ENCODE measurements around the gene MANF. TPM values are rescaled to one million over a fixed set of nuclear protein-coding genes. Genes with fewer than 3 reads are reported as not detected.
"Not testable (repeated sequence)": the region's sequence is repeated elsewhere in the genome, so short reads cannot be mapped to it uniquely, and the experiment has no call there.

The MANF gene
- 54.3 TPM for polyA plus RNA-seq (ENCODE audit: insufficient read length)

- DNase-seq (ENCODE audit: low read depth): peak; percentile 94
These were observed at the start of gene MANF for GRCh38 chr3:51384726-51385473. MANF (plus strand) TSS chr3:51385291; CDS start chr3:51385343, 52 bp downstream.

DNA sequence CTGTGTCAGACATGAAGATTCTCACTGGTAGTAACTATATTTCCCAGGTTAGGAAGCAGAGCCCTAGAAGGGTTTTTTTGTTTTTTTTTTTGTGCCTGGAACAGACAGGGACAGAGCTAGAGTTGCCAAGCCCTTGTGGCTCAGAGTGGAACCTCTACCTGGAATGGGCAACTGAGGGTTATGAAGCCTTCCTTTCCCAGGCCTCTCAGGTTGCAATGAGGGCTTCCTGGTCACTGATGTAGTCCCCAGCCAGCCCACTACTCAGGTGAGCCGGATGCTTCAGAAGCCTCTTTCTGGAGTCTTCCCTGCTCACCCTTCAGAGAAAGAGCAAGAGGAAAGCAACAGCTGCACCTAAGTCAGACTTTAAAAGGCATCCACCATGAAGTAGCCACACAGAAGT lies 48.8 kb upstream of the MANF start:
- DNase-seq (ENCODE audit: low read depth): no peak

GRCh38 chr3:51337666-51338065 lies 47.4 kb upstream of the MANF start:
- DNase-seq (ENCODE audit: low read depth): no peak

GRCh38 chr3:51338632-51339031 lies 46.5 kb upstream of the MANF start:
- no peak for DNase-seq (ENCODE audit: low read depth)

GRCh38 chr3:51340013-51340829 lies 44.9 kb upstream of the MANF start:
- DNase-seq (ENCODE audit: low read depth): no peak

- DNase-seq (ENCODE audit: low read depth): no peak
These were observed 44.0 kb upstream of the MANF start for GRCh38 chr3:51340989-51341636.

DNA sequence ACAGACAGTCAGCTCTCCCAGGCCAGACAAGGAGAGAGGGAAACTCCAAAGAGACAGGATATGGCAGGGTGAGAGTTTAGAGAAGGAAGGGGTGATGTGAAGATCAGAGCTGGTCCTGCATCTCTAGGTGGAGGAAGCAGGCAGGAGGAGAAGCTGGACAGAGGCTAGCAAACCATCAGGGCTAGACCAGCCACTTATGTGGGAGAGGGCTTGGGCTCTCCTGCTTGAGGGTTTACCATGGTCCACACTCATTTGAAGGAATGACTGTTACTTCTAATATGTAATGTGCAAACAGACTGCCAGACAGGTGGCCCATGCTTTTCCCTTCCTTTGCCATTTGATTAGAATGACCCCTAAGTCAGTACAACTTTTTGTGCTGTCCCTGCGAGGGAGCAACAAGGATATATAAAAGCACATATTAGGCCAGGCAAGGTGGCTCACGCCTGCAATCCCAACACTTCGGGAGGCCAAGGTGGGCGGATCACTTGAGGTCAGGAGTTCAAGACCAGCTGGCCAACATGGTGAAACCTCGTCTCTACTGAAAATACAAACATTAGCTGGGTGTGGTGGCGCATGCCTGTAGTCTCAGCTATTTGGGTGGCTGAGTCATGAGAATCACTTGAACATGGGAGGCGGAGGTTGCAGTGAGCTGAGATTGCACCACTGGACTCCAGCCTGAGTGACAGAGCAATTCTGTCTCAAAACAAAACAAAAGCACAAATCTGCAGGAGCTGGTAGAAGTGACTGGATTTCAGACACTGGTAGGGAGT lies 41.0 kb upstream of the MANF start:
- DNase-seq (ENCODE audit: low read depth): no peak

DNA sequence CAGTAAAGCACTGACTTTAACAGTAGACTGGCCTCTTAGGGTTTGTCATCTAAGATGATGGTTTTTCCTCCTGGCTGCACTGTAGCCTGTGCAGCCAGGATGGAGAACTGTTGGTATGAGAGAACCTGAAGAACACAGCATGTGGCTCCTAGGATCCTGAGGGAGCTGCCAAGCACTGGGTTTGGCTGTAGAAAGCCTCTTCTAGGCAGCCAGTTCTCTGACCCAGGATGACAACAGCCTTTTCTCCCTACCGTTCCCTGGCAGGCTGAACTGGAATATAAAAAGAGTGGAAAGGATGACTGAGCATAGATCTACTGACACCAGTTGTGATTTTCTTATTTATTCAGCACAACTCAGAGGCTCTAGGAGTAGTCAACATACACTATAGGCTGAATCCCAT lies 34.3 kb upstream of the MANF start:
- DNase-seq (ENCODE audit: low read depth): no peak

DNA sequence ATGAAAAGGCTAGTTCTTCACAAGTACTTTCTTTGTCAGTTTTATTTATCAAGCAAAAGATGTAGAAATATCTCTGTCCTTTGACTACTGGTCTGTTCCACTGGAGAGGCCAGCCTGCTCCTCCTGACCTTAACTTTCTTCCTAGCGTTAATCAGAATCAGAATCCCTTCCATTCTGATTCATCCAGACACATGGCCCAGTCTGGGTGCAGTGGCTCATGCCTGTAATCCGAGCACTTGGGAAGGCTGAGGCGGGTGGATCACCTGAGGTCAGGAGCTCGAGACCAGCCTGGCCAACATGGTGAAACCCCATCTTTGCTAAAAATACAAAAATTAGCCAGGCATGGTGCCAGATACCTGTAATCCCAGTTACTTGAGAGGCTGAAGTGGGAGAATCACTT lies 32.0 kb upstream of the MANF start:
- no peak for DNase-seq (ENCODE audit: low read depth)

DNA sequence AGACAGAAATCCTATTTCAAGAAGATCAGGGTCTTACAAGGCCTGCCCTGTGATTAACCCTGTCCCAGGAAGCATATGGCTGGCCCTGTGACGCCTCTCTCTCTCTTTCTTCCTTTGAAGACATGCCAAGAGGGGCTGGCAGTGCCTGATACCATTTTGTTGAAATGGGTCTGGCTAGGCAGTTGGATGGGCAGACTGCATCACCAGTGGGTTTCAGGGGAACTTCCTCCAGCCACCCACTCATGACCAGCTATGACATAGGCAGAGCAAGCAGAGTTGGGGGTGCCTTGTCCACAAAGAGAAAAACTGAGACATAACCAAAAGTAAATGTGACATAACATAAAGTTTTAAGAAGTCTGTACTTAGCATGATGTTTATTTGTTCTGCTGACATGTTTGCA lies 31.4 kb upstream of the MANF start:
- no peak for DNase-seq (ENCODE audit: low read depth)

DNA sequence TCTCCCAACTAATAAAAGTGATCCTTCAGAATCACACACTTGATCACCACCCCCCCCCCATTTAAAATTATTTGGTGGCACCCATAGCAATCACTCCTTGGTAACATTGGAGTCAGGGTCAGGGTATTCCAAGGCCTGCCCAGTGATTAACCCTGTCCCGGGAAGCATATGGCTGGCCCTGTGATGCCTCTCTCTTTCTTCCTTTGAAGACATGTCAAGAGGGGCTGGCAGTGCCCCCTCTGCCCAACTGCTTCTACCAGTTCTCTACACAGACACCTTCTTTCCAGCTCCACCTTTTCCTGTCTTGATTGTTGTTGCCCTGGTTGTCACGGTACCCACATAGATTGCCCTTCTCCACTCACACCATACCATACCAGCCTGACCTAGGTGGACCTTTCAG lies 30.9 kb upstream of the MANF start:
- DNase-seq (ENCODE audit: low read depth): no peak

DNA sequence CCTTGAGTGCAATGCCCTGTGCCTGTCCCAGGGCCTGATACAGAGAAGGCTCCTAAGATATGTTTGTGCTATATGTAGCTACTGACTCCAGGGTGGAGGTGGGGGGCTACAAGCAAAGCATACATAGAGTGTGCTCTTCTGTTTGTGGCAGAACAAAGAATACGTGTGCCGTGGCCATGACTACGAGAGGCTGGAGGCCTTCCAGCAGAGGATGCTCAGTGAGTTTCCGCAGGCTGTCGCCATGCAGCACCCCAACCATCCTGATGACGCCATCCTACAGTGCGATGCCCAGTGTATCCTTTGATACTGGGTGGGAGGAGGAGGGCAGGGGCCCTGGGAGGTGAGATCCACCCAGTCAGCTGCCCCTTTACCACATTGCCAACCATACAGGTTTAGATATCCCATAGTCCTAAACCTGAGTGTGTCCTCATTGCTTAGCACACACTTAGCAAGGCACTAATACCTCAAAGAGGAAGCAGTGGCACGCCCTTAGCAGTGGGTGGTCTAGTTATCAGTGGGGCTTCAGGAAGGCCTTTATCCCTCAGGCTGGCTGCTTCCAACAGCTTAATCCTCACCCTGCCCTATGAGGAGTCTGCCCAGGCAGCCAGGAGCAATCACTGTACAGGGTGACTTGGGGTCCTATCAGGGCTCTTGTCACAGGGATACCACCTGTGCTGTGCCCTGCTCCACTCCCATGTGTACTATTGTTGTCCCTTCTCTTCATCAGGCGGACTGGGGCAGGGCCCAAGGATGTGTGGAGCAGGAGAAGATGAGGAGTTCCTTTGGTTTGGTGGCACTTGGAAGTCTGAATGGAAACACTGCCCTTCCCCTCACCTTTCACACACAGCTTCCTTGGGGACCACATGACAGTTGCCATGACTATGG lies 30.1 kb upstream of the MANF start:
- no peak for DNase-seq (ENCODE audit: low read depth)

DNA sequence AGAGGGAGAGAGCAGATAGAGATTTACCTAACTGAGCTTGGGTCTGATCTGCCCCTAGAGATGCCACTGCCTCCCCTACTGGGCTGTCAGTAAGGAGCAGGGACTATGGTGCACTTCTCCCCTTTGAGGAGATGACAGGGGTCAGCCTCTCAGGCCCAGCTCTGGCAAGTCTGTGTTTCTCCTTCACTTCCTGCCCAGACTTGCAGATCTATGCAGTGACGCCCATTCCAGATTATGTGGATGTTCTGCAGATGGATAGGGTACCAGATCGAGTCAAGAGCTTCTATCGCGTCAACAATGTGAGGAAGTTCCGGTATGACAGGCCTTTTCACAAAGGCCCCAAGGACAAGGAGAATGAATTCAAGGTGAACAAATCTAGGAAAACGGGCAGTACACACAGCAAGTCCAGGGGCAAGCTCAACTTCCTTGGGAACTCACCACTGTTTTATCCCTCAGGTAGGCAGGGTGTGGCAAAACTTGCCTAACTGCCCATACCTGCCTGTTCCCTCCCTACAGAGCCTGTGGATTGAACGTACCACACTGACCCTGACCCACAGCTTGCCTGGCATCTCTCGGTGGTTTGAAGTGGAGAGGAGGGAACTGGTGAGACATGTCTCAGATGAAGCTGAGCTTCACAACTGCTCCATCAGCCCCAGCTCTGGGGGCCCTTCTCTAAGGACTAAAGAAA lies 29.1 kb upstream of the MANF start:
- no peak for DNase-seq (ENCODE audit: low read depth)

- DNase-seq (ENCODE audit: low read depth): no peak
These were observed 27.2 kb upstream of the MANF start for GRCh38 chr3:51357856-51358255.

DNA sequence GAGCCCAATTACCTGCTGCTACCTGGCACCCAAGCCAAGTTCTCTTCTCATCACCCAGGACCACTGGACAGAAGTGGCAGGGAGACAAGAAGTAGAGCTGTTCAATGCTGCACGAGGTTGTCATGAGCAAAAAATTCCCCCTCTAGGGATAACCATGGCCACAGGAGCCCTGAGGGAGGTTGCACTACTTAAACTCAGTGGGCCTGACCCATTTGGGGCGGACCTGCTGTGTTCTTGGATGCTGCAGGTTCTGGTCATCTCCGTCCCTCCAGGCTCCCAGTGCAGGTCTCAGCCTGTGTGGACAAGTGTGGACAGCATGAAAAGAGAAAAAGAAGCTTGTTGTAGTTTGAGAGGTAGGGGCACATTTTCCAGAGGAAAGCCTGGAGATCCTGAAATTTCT lies 26.1 kb upstream of the MANF start:
- no peak for DNase-seq (ENCODE audit: low read depth)

DNA sequence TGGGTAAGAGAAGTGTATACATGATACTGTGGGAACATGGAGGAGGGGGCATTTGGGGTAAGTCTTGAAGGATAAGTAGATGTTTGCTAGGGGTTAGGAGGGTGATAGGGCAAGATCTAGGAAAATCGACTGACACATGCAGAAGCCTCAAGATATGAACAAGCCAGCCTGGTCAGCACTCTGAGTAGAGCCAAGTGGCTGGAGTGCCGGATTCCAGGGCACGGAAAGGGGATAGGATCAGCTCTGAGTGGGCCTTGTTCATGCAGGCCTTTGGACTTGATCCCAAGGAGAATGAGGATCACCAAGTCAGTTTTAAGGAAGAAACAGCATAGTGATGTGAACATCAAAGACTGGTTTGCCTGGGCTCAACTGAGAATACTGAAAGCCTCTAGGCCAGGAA lies 24.3 kb upstream of the MANF start:
- DNase-seq (ENCODE audit: low read depth): no peak

DNA sequence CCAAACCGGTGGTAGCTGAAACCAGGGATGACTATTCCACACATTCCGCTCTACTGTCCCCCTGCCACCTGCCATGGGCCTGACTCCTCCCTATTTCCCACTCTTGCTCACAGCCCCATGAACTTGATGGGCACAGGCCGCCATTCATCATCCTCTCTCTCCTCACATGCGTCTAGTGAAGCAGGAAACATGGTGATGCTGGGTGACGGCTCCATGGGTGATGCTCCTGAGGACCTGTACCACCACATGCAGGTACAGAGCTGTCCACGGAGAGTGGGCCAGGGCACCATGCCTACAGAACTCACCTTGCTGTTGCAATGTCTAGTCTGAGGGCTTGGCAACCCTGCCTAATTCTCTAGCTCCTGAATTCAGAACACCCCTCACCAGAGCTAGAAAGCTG lies 23.3 kb upstream of the MANF start:
- no peak for DNase-seq (ENCODE audit: low read depth)

GRCh38 chr3:51362476-51362875 lies 22.6 kb upstream of the MANF start:
- no peak for DNase-seq (ENCODE audit: low read depth)

- not testable (repeated sequence) for DNase-seq (ENCODE audit: low read depth)
These were observed 16.8 kb upstream of the MANF start for GRCh38 chr3:51368276-51368675.

DNA sequence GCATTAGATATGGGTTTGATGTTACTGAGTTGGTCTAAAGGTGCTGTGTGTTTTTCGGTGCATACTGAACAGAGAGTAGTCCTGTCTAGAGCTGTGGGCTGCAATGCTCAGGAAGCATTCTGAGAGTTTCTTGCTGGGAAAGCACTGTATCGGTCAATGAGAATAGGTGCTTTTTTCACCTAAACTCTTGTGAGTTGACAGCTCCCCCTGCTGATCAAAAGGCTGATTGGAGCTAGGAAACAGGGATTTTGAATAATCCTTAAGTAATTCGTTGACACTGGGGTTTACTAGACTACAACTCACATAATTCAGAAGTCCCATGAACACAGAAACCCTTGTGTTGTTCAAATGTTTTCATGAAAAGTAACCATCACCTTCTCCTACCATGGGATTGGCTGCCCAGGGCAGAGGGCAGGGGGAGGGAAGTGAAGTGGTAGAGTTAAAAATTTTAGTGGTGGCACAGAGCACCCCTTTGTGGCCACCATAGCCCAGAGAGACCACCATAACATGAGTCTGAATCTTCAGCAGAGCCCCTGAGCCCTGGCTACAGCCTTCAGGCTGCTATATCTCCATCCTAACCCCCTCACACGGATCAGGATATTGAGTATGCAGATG lies 13.0 kb upstream of the MANF start:
- no peak for DNase-seq (ENCODE audit: low read depth)

Data from forelimb muscle (tissue), 1 donor.